SKM-1 treated with dmso at 0.1 percent for 144 hours (cell line): Measurements from ENCODE around the gene CKAP4.

ENCODE experiments used
- DNase-seq: peaks from one replicate; lab custom pipeline; 2025; ENCODE audit not compliant: unreplicated experiment; lab: John Stamatoyannopoulos, UW

Gene CKAP4

GRCh38 chr12:106205208-106206069 is 42.4 kb downstream of the CKAP4 start:
- no peak for DNase-seq

- no peak for DNase-seq
These were observed 43.5 kb downstream of the CKAP4 start for GRCh38 chr12:106204312-106204711.

- no peak for DNase-seq
These were observed 49.8 kb downstream of the CKAP4 start for GRCh38 chr12:106197906-106198623.

GRCh38 chr12:106195621-106196027 is 52.2 kb downstream of the CKAP4 start:
- peak; percentile 7 for DNase-seq

GRCh38 chr12:106194351-106194750 is 53.5 kb downstream of the CKAP4 start:
- no peak for DNase-seq

GRCh38 chr12:106193394-106194215 is 54.2 kb downstream of the CKAP4 start:
- no peak for DNase-seq

- no peak for DNase-seq
These were observed 55.0 kb downstream of the CKAP4 start for GRCh38 chr12:106192659-106193393.

- no peak for DNase-seq
These were observed 57.2 kb downstream of the CKAP4 start for GRCh38 chr12:106190581-106190980.

GRCh38 chr12:106189341-106189740 is 58.5 kb downstream of the CKAP4 start:
- DNase-seq = no peak

GRCh38 chr12:106188256-106188655 is 59.6 kb downstream of the CKAP4 start:
- no peak for DNase-seq
